ENCODE measurements around the gene TTC9.

GRCh38 chr14:70648346-70648745 is 6.6 kb downstream of the TTC9 start:
- TF ChIP-seq CTCF (IDR thresholded peaks at IDR 0.05) (no peak), POLR2A (IDR thresholded peaks at IDR 0.05) (no peak), POLR2AphosphoS5 (IDR thresholded peaks at IDR 0.05) (no peak)

Measured in breast epithelium (tissue), 3 donors.